DMS79 treated with DMSO at 0.1 percent for 48 hours (cell line): ENCODE data around the gene AFAP1.

Source experiments
- DNase-seq: peaks from one replicate; lab custom pipeline; 2025; lab: John Stamatoyannopoulos, UW

Gene AFAP1

DNA sequence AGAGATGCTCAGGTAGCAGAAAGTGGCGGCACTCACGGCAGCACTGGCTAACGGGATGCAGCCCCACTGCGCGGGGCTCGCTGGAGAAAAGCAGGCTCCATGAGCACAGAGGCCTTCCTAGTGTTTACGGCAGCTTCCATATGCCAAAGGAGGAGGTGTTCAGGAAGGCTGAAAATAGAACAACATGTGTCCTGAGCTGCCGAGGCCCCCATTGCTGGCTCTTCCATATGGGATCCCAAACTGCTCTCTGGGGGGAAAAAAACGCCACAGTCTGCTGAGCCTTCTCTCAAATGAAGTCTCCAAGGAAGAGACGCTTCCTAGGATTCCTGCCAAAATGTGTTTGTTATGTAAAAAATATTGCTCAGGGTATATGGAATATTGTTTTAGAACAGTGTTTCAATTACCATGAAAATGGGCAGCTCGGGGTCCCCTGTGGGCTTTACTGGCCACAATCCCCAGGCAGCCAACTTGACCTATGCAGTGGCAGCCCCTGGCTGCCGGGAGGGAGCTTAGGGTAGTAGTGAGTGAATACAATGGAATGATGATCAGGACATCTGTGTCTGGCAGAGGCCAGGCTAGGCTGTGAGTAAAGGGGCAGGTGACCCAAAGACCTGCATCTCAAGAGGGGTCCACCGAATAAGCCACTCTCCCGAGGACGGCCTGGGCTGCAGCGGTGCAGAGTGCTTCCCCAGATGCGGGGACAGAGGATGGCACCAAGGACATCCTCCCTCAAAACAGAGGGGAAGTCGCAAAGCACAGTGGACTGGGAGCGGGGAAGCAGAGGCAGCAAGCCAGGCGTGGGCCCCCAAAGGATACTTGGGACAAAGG, 170.1 kb downstream of the AFAP1 start:
- DNase-seq, result no peak

GRCh38 chr4:7768736-7769135, 170.9 kb downstream of the AFAP1 start:
- no peak for DNase-seq

- no peak for DNase-seq
Observed at GRCh38 chr4:7767966-7768365, 171.7 kb downstream of the AFAP1 start.

- DNase-seq, result no peak
Observed at GRCh38 chr4:7767526-7767925, 172.1 kb downstream of the AFAP1 start.

GRCh38 chr4:7766661-7767345, 172.9 kb downstream of the AFAP1 start:
- no peak for DNase-seq

- no peak for DNase-seq
Observed at GRCh38 chr4:7766086-7766485, 173.6 kb downstream of the AFAP1 start.

DNA sequence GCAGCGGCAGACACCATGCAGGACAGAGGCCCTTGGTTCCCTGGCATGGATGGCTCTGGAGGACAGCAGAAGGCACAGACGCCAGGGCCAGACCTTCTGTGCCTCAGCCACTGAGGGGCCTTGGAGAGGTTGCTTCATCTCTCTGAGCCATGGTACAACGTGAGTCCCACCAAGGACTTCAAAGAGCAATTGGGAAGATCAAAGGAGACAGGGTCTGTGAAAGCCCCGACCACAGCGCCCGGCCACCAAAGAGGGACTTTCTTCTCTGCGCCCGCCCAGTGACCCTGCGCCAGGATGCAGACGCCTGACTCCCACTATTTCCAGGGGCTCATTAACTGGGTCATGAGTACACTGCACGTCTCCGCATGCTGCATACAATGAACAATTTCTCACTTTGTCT, 174.0 kb downstream of the AFAP1 start:
- DNase-seq, result no peak

- DNase-seq, result no peak
Observed at GRCh38 chr4:7764466-7764865, 175.2 kb downstream of the AFAP1 start.

DNA sequence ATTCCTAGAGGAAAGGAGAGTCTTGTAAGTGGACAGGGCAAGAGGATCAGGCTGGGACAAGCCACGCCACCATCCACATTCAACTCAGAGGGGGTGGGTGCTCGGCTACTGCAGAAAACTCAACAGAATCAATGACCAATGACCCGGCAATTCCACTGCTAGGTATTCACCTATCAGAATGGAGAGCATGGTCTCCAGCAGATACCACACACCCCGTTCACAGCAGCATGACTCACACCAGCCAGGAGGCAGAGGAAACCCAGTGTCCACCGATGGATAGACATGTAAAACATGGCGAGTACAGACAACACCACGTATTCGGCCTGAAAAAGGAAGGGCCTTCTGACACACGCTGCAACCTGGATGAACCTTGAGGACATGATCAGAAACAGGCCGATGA, 175.9 kb downstream of the AFAP1 start:
- no peak for DNase-seq

DNA sequence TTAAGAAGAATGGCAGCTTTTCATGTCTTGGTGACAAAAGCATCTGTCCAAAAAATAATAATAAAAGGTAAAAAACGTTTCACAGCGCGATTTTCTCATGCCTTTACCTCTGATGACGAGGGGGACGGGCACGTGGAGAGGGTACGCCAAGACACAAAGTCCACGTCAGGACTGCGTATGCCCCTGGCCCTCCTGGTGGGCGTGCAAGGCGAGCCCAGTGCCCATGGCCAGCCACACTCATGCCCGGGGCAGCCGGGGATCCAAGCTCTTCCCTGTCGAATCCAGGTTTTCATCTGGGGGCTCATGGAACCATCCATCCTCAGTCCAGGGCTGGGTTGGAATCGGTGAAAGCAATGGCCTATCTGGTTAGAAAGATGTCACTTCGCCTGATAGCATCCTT, 176.6 kb downstream of the AFAP1 start:
- DNase-seq, result no peak

GRCh38 chr4:7762376-7763030, 177.2 kb downstream of the AFAP1 start:
- no peak for DNase-seq

GRCh38 chr4:7761720-7762119, 177.9 kb downstream of the AFAP1 start:
- DNase-seq, result no peak

DNA sequence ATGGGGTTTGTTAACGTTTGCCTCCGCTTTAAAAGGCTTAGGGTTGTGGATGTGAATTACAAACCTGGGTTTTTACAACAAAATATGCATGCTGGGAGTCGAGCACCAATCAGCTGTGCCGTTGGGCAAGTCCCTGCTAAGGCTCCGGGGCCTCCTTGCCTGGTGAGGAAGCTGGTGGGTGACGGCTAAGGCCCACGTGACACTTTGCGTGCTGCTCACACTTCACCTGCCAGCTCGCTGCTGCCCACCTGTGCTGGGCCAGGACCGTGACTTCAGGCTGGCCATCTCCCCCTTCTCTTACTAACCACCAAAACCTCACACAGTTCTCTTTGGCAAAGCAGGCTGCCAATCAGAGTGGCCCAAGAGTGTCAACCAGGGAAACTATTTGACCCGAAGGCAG, 178.3 kb downstream of the AFAP1 start:
- no peak for DNase-seq

GRCh38 chr4:7760706-7761105, 179.0 kb downstream of the AFAP1 start:
- DNase-seq, result no peak

- no peak for DNase-seq
Observed at GRCh38 chr4:7760228-7760627, 179.4 kb downstream of the AFAP1 start.

DNA sequence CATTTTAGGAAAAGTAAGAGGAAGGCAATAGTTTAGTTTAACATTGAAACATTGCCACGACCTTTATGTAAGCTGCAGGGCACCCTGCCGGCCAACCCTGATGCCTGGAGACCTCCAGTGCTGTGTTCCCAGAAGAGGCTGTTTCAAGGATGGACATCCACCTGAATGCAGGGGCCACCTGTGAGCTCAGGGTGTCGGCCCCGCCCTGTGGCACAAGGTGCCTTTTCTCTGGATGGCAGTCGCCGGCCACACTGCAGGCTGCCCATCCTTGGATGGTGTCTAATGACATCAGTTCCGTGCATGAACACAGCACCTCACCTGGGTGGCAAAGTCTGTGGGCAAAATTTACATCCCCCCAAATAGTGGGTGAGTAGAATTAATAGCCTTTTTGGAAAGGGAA, 180.0 kb downstream of the AFAP1 start:
- no peak for DNase-seq

- DNase-seq, result no peak
Observed at GRCh38 chr4:7759216-7759615, 180.4 kb downstream of the AFAP1 start.

- no peak for DNase-seq
Observed at GRCh38 chr4:7758476-7758875, 181.2 kb downstream of the AFAP1 start.

DNA sequence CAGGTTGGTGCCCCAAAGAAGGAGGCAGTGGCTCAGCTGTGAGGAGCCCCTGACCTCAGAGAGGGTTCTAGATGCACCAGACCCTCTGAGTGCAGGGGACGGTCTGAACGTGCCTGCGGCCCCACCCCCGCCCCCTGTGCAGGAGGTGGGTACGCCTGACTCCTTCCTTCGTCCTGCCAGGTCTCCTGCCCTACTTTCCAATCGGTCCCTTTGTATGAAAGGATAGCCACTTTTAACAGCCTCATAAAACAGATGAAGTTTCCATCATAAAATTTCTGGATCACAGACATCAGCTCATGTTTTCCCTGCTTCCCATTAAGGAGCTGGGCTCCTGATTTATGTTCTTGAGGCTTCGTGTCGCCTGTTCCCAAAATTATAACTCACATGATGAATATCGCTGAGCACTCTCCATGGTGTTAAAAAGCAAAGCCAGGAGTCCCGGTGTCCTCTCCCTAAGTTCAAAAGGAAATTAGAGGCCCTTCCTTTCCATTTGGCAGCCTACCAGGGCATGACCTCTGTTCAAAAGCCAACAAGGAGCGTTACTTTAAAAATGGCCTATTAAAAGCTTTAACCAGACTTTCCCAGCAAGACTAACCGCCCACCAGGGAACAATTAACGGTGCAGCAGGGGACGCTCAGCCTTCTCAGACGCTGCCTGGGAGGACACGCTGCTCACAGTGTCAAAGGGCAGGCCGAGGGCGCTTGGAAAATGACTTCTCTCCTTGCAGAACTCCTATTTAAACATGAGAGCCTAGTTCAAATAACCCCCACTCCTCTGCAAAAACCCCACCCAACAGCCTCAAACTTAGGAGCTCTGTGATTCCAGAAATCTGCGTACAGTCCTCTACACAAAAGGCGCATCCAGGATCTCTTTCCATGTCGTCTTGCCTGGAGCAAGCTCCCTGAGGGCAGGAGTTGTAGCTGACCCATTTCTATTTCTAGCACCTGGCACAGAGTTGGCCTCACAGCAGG, 181.9 kb downstream of the AFAP1 start:
- DNase-seq, result no peak

- DNase-seq, result no peak
Observed at GRCh38 chr4:7756561-7757355, 182.9 kb downstream of the AFAP1 start.

DNA sequence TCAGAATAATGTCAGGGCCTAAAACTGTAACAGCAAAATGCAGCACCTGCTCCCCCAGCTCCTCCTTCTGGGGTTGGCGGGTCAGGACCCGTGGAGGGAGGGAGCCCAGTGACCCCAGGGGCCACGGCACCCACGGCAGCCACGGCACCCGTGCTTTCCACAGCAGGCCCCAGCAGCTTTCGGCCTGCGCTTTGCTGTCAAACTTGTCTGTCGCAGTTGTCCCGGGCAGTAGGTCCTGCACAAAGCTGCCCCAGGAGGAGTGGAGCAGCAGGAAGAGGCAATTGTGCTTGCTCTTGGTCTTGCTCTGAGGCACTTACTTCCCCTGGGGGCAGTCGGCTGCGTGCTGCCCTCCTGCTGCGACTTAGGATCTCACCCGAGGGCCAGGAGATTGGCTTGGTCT, 183.6 kb downstream of the AFAP1 start:
- no peak for DNase-seq
